ENCODE data around the gene PDE4A. TPM values are rescaled to one million over a fixed set of nuclear protein-coding genes. Genes with fewer than 3 reads are reported as not detected.

Gene PDE4A
- total and polyA plus RNA-seq, 10 of the 15 experiments (the other 5 are each of a cell fraction or from before 2014, with no cell fraction given): 0.24 to 13.3 (median 4.9) TPM

DNA sequence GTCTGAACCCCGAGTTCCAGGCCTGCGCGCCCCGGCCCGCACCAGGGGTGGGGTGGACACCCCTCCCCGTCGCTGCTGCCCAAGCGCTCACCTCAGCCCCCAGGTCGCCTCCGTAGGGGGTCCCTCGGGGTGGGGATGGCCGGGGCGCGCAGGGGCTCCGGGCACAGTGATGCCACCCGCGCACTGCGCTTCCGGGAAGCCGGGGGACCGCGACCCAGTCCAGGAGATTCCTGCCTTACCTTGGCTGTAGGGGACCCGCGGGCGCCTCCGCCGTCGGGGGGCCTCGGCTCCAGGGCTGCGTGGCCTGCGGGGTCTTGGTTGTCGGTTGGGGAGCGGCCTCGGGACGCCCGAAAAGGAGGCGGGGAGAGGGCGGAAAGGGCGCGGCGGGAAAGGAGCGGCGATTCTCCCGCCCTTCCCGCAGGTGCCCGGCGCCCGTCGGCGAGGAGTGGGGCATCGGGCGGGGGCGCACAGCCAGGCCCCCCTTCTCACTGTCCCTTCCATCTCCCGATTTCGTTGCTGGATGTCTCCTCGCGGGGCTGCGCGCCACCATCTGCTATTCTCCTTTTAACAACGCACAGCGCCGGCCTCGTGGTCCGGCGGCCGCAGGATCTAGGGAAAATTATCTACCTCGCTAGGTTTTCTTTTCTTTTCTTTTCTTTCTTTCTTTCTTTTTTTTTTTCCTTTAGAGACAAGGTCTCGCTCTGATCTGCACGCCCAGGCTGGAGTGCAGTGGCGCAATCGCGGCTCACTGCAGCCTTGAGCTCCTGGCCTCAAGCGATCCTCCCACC lies 82.9 kb downstream of the PDE4A start, which contains the start of gene KEAP1 (continued):
- TF ChIP-seq CREB1 (IDR thresholded peaks at IDR 0.05; ENCODE audit: low read depth): no peak
- TF ChIP-seq JUND (IDR thresholded peaks at IDR 0.05; ENCODE audit: low read depth, low read length): no peak
- peak; percentile 74; the same call in 1 of the 2 replicates for TF ChIP-seq NBN (IDR thresholded peaks at IDR 0.05)
- no peak for TF ChIP-seq YBX1 (IDR thresholded peaks at IDR 0.05)
- TF ChIP-seq GATAD2B (conservative IDR thresholded peaks at IDR 0.05; ENCODE audit: low read depth): no peak
- no peak for TF ChIP-seq HDGF (IDR thresholded peaks at IDR 0.05)
- TF ChIP-seq IKZF2 (IDR thresholded peaks at IDR 0.05): peak in 1 of 2 experiments; percentile 55; a peak in 2 of 4 replicates
- TF ChIP-seq SMAD5 (IDR thresholded peaks at IDR 0.05; ENCODE audit: low read depth): no peak; the same call in 1 of the 2 replicates
- TF ChIP-seq BMI1 (IDR thresholded peaks at IDR 0.05; ENCODE audit: borderline replicate concordance): no peak
- no peak for TF ChIP-seq EZH2 (IDR thresholded peaks at IDR 0.05; ENCODE audit: borderline replicate concordance, control insufficient read depth, low read depth, low read length)
- TF ChIP-seq POLR2AphosphoS2 (IDR thresholded peaks at IDR 0.05; ENCODE audit: low read depth, low read length): no peak
- TF ChIP-seq, protein P1, sequence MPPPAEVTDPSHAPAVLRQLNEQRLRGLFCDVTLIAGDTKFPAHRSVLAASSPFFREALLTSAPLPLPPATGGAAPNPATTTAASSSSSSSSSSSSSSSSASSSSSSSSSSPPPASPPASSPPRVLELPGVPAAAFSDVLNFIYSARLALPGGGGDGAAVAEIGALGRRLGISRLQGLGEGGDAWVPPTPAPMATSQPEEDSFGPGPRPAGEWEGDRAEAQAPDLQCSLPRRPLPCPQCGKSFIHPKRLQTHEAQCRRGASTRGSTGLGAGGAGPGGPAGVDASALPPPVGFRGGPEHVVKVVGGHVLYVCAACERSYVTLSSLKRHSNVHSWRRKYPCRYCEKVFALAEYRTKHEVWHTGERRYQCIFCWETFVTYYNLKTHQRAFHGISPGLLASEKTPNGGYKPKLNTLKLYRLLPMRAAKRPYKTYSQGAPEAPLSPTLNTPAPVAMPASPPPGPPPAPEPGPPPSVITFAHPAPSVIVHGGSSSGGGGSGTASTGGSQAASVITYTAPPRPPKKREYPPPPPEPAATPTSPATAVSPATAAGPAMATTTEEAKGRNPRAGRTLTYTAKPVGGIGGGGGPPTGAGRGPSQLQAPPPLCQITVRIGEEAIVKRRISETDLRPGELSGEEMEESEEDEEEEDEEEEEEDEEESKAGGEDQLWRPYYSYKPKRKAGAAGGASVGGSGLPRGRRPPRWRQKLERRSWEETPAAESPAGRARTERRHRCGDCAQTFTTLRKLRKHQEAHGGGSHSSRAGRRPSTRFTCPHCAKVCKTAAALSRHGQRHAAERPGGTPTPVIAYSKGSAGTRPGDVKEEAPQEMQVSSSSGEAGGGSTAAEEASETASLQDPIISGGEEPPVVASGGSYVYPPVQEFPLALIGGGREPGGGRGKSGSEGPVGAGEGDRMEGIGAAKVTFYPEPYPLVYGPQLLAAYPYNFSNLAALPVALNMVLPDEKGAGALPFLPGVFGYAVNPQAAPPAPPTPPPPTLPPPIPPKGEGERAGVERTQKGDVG (CRISPR knock-in tag; IDR thresholded peaks at IDR 0.05): no peak
- TF ChIP-seq, protein P2, sequence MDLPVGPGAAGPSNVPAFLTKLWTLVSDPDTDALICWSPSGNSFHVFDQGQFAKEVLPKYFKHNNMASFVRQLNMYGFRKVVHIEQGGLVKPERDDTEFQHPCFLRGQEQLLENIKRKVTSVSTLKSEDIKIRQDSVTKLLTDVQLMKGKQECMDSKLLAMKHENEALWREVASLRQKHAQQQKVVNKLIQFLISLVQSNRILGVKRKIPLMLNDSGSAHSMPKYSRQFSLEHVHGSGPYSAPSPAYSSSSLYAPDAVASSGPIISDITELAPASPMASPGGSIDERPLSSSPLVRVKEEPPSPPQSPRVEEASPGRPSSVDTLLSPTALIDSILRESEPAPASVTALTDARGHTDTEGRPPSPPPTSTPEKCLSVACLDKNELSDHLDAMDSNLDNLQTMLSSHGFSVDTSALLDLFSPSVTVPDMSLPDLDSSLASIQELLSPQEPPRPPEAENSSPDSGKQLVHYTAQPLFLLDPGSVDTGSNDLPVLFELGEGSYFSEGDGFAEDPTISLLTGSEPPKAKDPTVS (IDR thresholded peaks at IDR 0.05; ENCODE audit: low read depth, low read length): no peak
- TF ChIP-seq IKZF1 (conservative IDR thresholded peaks at IDR 0.05): peak; percentile 76
- no peak for TF ChIP-seq BCL11A (IDR thresholded peaks at IDR 0.05; ENCODE audit: low read depth, low read length)
- no peak for TF ChIP-seq NR2C2 (IDR thresholded peaks at IDR 0.05; ENCODE audit: borderline replicate concordance, control insufficient read depth, insufficient read length, low read depth)
- TF ChIP-seq ZNF622 (IDR thresholded peaks at IDR 0.05): no peak
- TF ChIP-seq STAT1 (conservative IDR thresholded peaks at IDR 0.05): no peak
- TF ChIP-seq CHD4 (IDR thresholded peaks at IDR 0.05): no peak
- TF ChIP-seq LARP7 (IDR thresholded peaks at IDR 0.05): no peak
- TF ChIP-seq BHLHE40 (IDR thresholded peaks at IDR 0.05; ENCODE audit: borderline replicate concordance in 1 of 2, low read depth in 2 of 2, low read length in 1 of 2): no peak
- TF ChIP-seq, protein P3, sequence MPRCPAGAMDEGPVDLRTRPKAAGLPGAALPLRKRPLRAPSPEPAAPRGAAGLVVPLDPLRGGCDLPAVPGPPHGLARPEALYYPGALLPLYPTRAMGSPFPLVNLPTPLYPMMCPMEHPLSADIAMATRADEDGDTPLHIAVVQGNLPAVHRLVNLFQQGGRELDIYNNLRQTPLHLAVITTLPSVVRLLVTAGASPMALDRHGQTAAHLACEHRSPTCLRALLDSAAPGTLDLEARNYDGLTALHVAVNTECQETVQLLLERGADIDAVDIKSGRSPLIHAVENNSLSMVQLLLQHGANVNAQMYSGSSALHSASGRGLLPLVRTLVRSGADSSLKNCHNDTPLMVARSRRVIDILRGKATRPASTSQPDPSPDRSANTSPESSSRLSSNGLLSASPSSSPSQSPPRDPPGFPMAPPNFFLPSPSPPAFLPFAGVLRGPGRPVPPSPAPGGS (IDR thresholded peaks at IDR 0.05; ENCODE audit: borderline replicate concordance, insufficient read depth, low read depth, low read length, poor library complexity, severe bottlenecking): no peak
- no peak for TF ChIP-seq HCFC1 (IDR thresholded peaks at IDR 0.05; ENCODE audit: low read length)
- no peak for TF ChIP-seq SPI1 (IDR thresholded peaks at IDR 0.05; ENCODE audit: borderline replicate concordance, insufficient read depth, low read depth, low read length)
- TF ChIP-seq DPF2 (IDR thresholded peaks at IDR 0.05): peak; percentile 1; the same call in 1 of the 2 replicates

Data from GM12878 (cell line).